ENCODE results near the gene CEMIP. TPM values are rescaled to one million over a fixed set of nuclear protein-coding genes. Genes with fewer than 3 reads are reported as not detected.

Gene CEMIP
- total RNA-seq, 1 experiment from 2014 or later = 3.5 TPM

DNA sequence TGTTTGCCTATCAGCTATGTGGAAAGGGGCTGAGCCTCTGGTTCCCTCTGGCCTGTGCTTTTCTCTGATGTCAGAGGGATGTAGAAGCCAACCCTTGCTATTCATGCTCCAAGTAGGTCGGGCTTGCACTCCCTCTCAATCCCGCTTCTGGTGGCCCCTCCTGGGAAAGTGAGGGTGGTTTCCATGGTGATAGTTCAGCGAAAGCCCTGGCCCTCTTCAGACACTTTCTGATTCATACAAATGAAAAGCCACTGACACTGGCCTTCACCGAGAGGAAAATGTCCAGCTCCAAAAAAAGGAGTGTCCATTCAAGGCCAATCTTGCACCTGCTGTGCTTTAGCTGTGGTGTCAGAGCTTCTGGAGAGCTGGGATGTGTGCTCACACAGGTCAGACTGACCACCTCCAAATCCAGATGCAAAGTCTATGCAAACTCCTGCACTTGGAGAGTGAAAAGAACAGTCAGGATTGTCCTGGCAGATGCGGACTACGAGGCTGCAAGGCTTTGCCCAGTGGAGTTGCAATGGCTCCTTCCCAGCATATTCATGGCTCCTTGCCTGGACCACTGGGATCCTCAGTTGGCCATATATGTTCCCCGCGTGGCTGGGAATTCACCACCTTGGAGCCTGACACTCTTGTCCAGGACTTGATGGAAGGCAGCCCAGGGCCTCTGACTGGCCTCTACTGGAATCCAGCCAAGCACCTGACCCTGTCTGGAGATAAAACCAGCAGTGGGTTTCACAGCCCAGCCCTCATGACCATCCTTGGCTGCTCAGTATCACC lies 96.6 kb downstream of the CEMIP start:
- Histone ChIP-seq H3K9ac (ENCODE audit: low read length) (no peak overlapping the region), H2AFZ (ENCODE audit: low read depth, low read length, poor library complexity, severe bottlenecking) (no peak overlapping the region), H3K79me2 (ENCODE audit: insufficient read depth, low read length) (no peaks in the 10 kb centered on the region), H3K9me3 (ENCODE audit: control insufficient read depth in 1 of 2, insufficient read depth in 1 of 2, low read depth in 1 of 2, low read length in 2 of 2) (no peaks in the 10 kb centered on the region), H3K4me1 (ENCODE audit: control insufficient read depth in 1 of 2, insufficient read depth in 2 of 2, low read length in 2 of 2) (no peaks in the 10 kb centered on the region), H3K27me3 (ENCODE audit: insufficient read depth, low read length) (no peaks in the 10 kb centered on the region), H4K20me1 (ENCODE audit: insufficient read depth) (no peaks in the 10 kb centered on the region), H3K27ac (ENCODE audit: low read depth, low read length) (no peak overlapping the region), H3K4me2 (ENCODE audit: low read length) (no peak overlapping the region), H3K36me3 (ENCODE audit: control insufficient read depth in 1 of 2, insufficient read depth in 2 of 2, low read length in 2 of 2) (no peaks in the 10 kb centered on the region), H3K9me2 (ENCODE audit: insufficient read depth) (no peaks in the 10 kb centered on the region), H3K4me3 (replicated peaks in 1 of 2; ENCODE audit: low read depth in 1 of 2, low read length in 2 of 2) (no peak overlapping the region)
- intact Hi-C loops (cut with micrococcal nuclease) = no loop called here
- POLR2A ChIA-PET = no interaction called here
- ATAC-seq (no peak), DNase-seq (ENCODE audit: low read depth, low spot score) (no peak)
- no TSS peak for BruUV-seq (replicated peaks)
- CTCF ChIA-PET = no interaction called here
- RAD21 ChIA-PET (ENCODE audit: low non-redundant PET in 1 of 2, low total read pairs in 2 of 2, uncharacterized antibody in 2 of 2, unreplicated experiment in 2 of 2) = no interaction called here
- TF ChIP-seq SRF (IDR thresholded peaks at IDR 0.05; ENCODE audit: low read depth) (no peak), POLR2AphosphoS5 (IDR thresholded peaks at IDR 0.05; ENCODE audit: low read depth, low read length) (no peak), ELF1 (IDR thresholded peaks at IDR 0.05; ENCODE audit: borderline replicate concordance, low read depth) (no peak), CBX3 (IDR thresholded peaks at IDR 0.05; ENCODE audit: low read depth) (no peak), ZFX (IDR thresholded peaks at IDR 0.05) (no peak), YY1 (IDR thresholded peaks at IDR 0.05; ENCODE audit: extremely low read depth, insufficient replicate concordance, low read depth, low read length) (no peak), POLR2A (IDR thresholded peaks at IDR 0.05; ENCODE audit: borderline replicate concordance, extremely low read depth, insufficient read depth, insufficient read length) (no peak)
- TF ChIP-seq, protein P1, sequence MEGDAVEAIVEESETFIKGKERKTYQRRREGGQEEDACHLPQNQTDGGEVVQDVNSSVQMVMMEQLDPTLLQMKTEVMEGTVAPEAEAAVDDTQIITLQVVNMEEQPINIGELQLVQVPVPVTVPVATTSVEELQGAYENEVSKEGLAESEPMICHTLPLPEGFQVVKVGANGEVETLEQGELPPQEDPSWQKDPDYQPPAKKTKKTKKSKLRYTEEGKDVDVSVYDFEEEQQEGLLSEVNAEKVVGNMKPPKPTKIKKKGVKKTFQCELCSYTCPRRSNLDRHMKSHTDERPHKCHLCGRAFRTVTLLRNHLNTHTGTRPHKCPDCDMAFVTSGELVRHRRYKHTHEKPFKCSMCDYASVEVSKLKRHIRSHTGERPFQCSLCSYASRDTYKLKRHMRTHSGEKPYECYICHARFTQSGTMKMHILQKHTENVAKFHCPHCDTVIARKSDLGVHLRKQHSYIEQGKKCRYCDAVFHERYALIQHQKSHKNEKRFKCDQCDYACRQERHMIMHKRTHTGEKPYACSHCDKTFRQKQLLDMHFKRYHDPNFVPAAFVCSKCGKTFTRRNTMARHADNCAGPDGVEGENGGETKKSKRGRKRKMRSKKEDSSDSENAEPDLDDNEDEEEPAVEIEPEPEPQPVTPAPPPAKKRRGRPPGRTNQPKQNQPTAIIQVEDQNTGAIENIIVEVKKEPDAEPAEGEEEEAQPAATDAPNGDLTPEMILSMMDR (IDR thresholded peaks at IDR 0.05 in 2 of 3, conservative IDR thresholded peaks at IDR 0.05 in 1 of 3; ENCODE audit: borderline replicate concordance in 1 of 3, insufficient read depth in 1 of 3, low read depth in 2 of 3, low read length in 2 of 3) = no peak

DNA sequence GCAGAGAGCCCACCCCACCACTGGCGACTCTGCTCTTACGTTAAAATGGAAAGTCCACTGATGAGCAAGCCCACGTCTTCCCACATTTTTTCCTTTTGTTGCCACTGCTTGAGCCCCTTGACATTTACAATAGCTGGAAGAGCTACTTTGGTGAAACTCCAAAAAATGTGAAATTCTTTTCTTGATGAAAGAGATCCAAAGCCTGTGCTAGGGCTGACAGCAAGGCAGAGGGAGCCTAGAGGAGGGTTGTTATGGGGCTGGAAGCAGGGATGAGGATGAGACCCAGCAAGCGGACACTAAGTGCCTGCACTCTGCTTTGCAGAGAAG lies 97.1 kb downstream of the CEMIP start:
- ChIA-PET CTCF (no interaction called here), POLR2A (no interaction called here), RAD21 (ENCODE audit: low non-redundant PET in 1 of 2, low total read pairs in 2 of 2, uncharacterized antibody in 2 of 2, unreplicated experiment in 2 of 2) (no interaction called here)
- intact Hi-C loops (cut with micrococcal nuclease) = no loop called here
- no peak overlapping the region for H3K27ac ChIP-seq (ENCODE audit: low read depth, low read length)
- H3K9me2 ChIP-seq (ENCODE audit: insufficient read depth) = no peaks in the 10 kb centered on the region
- H3K4me2 ChIP-seq (ENCODE audit: low read length) = no peak overlapping the region
- H2AFZ ChIP-seq (ENCODE audit: low read depth, low read length, poor library complexity, severe bottlenecking) = no peak overlapping the region
- no peak for TF ChIP-seq ELF1 (IDR thresholded peaks at IDR 0.05; ENCODE audit: borderline replicate concordance, low read depth)
- no peak for TF ChIP-seq CEBPB (IDR thresholded peaks at IDR 0.05; ENCODE audit: low read depth)
- TF ChIP-seq CBX3 (IDR thresholded peaks at IDR 0.05; ENCODE audit: low read depth) = no peak
- no peak for TF ChIP-seq SP1 (IDR thresholded peaks at IDR 0.05; ENCODE audit: low read depth)
- DNase-seq (ENCODE audit: low read depth, low spot score) (no peak), ATAC-seq (no peak)
- no peak overlapping the region for H3K4me3 ChIP-seq (replicated peaks in 1 of 2; ENCODE audit: low read depth in 1 of 2, low read length in 2 of 2)
- no peaks in the 10 kb centered on the region for H3K27me3 ChIP-seq (ENCODE audit: insufficient read depth, low read length)
- no peaks in the 10 kb centered on the region for H3K79me2 ChIP-seq (ENCODE audit: insufficient read depth, low read length)
- H3K4me1 ChIP-seq (ENCODE audit: control insufficient read depth in 1 of 2, insufficient read depth in 2 of 2, low read length in 2 of 2) = no peaks in the 10 kb centered on the region
- no peaks in the 10 kb centered on the region for H3K36me3 ChIP-seq (ENCODE audit: control insufficient read depth in 1 of 2, insufficient read depth in 2 of 2, low read length in 2 of 2)
- no peaks in the 10 kb centered on the region for H3K9me3 ChIP-seq (ENCODE audit: control insufficient read depth in 1 of 2, insufficient read depth in 1 of 2, low read depth in 1 of 2, low read length in 2 of 2)
- H3K9ac ChIP-seq (ENCODE audit: low read length) = no peak overlapping the region
- no peaks in the 10 kb centered on the region for H4K20me1 ChIP-seq (ENCODE audit: insufficient read depth)
- no TSS peak for BruUV-seq (replicated peaks)

Measured in HCT116 (cell line).